ENCODE measurements around the gene SNX2. TPM values are rescaled to one million over a fixed set of nuclear protein-coding genes. Genes with fewer than 3 reads are reported as not detected.

Gene SNX2
- total and polyA plus RNA-seq, 7 donors, result 48.6 to 111 (median 61.5) TPM

GRCh38 chr5:122839731-122840130, 64.9 kb downstream of the SNX2 start:
- H3K36me3 ChIP-seq, result no peaks in the 10 kb centered on the region
- no peaks in the 10 kb centered on the region for H3K27me3 ChIP-seq
- H3K4me1 ChIP-seq, result peaks cover 0 to 9% (median 7%) of the 10 kb centered on the region in 4 donors
- no peak overlapping the region for H3K27ac ChIP-seq
- TF ChIP-seq POLR2A (IDR thresholded peaks at IDR 0.05), result no peak
- TF ChIP-seq CTCF (IDR thresholded peaks at IDR 0.05), result no peak
- TF ChIP-seq POLR2AphosphoS5 (IDR thresholded peaks at IDR 0.05), result no peak
- TF ChIP-seq EP300 (IDR thresholded peaks at IDR 0.05), result no peak
- no peaks in the 10 kb centered on the region for H3K9me3 ChIP-seq
- intact Hi-C loops (cut with DNase I), result no loop called here
- DNase-seq, result no peak
- 92 to 96% methylated on average over 4 of the region's 4 CpGs for WGBS, 2 donors
- no peak overlapping the region for H3K4me3 ChIP-seq

- 95 to 96% methylated on average over 6 of the region's 6 CpGs for WGBS, 2 donors
- Histone ChIP-seq H3K4me1 (peaks cover 0 to 20% (median 19%) of the 10 kb centered on the region in 4 donors), H3K4me3 (no peak overlapping the region), H3K9me3 (no peaks in the 10 kb centered on the region), H3K36me3 (no peaks in the 10 kb centered on the region), H3K27ac (no peak overlapping the region), H3K27me3 (no peaks in the 10 kb centered on the region)
- intact Hi-C loops (cut with DNase I), result no loop called here
- DNase-seq, result no peak
- TF ChIP-seq POLR2A (IDR thresholded peaks at IDR 0.05) (no peak), EP300 (IDR thresholded peaks at IDR 0.05) (no peak), POLR2AphosphoS5 (IDR thresholded peaks at IDR 0.05) (no peak), CTCF (IDR thresholded peaks at IDR 0.05) (no peak)
Measured at GRCh38 chr5:122842016-122842580, 67.2 kb downstream of the SNX2 start.

- peak overlapping the region; percentile 91 to 97 (median 96) for H3K27ac ChIP-seq
- intact Hi-C loops (cut with DNase I), result loop anchor here (2.0 kb wide), 2 partner anchors 70 to 192 kb away; partner anchors contain the start of genes PPIC and SNX2
Measured at GRCh38 chr5:122844136-122844909, 69.4 kb downstream of the SNX2 start.

GRCh38 chr5:122844910-122845228, 70.0 kb downstream of the SNX2 start:
- TF ChIP-seq EP300 (IDR thresholded peaks at IDR 0.05), result no peak
- TF ChIP-seq POLR2A (IDR thresholded peaks at IDR 0.05), result no peak
- no peak for TF ChIP-seq POLR2AphosphoS5 (IDR thresholded peaks at IDR 0.05)
- no peak for TF ChIP-seq CTCF (IDR thresholded peaks at IDR 0.05)
- 0 to 1% methylated on average over 16 of the region's 16 CpGs for WGBS, 2 donors
- Histone ChIP-seq H3K4me1 (peaks cover 0 to 31% (median 20%) of the 10 kb centered on the region in 4 donors), H3K27me3 (no peaks in the 10 kb centered on the region), H3K4me3 (peak overlapping the region; percentile 87 to 99 (median 97)), H3K36me3 (no peaks in the 10 kb centered on the region), H3K9me3 (no peaks in the 10 kb centered on the region), H3K27ac (peak overlapping the region; percentile 91 to 97 (median 96))
- no peak for DNase-seq
- intact Hi-C loops (cut with DNase I), result loop anchor here (2.0 to 5.0 kb wide), 3 partner anchors 70 to 247 kb away; partner anchors contain the start of genes PPIC and SNX2

More at GRCh38 chr5:122844136-122844909, 69.4 kb downstream of the SNX2 start:
- H3K4me1 ChIP-seq, result peaks cover 0 to 31% (median 20%) of the 10 kb centered on the region in 4 donors
- no peak for DNase-seq
- H3K4me3 ChIP-seq, result peak overlapping the region; percentile 87 to 99 (median 97)
- H3K27me3 ChIP-seq, result no peaks in the 10 kb centered on the region
- no peaks in the 10 kb centered on the region for H3K9me3 ChIP-seq
- TF ChIP-seq POLR2AphosphoS5 (IDR thresholded peaks at IDR 0.05) (no peak), CTCF (IDR thresholded peaks at IDR 0.05) (no peak), EP300 (IDR thresholded peaks at IDR 0.05) (no peak), POLR2A (IDR thresholded peaks at IDR 0.05) (no peak)
- 12 to 34% methylated on average over 22 of the region's 22 CpGs for WGBS, 2 donors
- H3K36me3 ChIP-seq, result no peaks in the 10 kb centered on the region

All from sigmoid colon (tissue), 7 donors.